Heart right ventricle (tissue), 16 donors: Measurements from ENCODE around the gene CELF4. TPM values are rescaled to one million over a fixed set of nuclear protein-coding genes. Genes with fewer than 3 reads are reported as not detected.

Experiments
- ATAC-seq, 8 donors: fragments of 200-7000 bp; cut with Tn5 transposase; one replicate each; pipeline ENCODE4 v1.9.1; 2020; ENCODE audit warnings: mild to moderate bottlenecking in 8 of 8, moderate library complexity in 8 of 8, moderate number of reproducible peaks in 1 of 8
- DNase-seq, 2 donors: peaks; one replicate each; pipeline ENCODE4 v3.0.0-alpha.2; 2020
- H3K27ac ChIP-seq, 10 donors: fragments of 200-600 bp; sonication (generic) in 2 of 10; one replicate each; pipeline versions ENCODE4 v1.5.0 to v1.8.0; 2020 to 2022; ENCODE audit warnings: mild to moderate bottlenecking in 3 of 10
- H3K27me3 ChIP-seq, 7 donors: fragments of 200-600 bp; one replicate each; pipeline ENCODE4 v1.8.0; 2021 to 2022; ENCODE audit warnings: mild to moderate bottlenecking in 2 of 7
- H3K36me3 ChIP-seq, 9 donors: fragments of 200-600 bp; sonication (generic) in 1 of 9; one replicate each; pipeline versions ENCODE4 v1.5.0 to v1.8.0; 2020 to 2022; ENCODE audit warnings: mild to moderate bottlenecking in 2 of 9
- H3K4me1 ChIP-seq, 9 donors: fragments of 200-600 bp; sonication (generic) in 1 of 9; one replicate each; pipeline versions ENCODE4 v1.5.0 to v1.8.0; 2020 to 2022; ENCODE audit warnings: mild to moderate bottlenecking in 4 of 9
- H3K4me3 ChIP-seq, 10 donors: fragments of 200-600 bp; sonication (generic) in 2 of 10; one replicate each; pipeline versions ENCODE4 v1.5.0 to v1.8.0; 2020 to 2022; ENCODE audit warnings: mild to moderate bottlenecking in 7 of 10, moderate library complexity in 2 of 10
- H3K9me3 ChIP-seq, 11 donors: fragments of 200-600 bp in 10 of 11; sonication (generic) in 2 of 11; one replicate each; pipeline versions ENCODE4 v1.5.0 to v1.8.0; 2013 to 2022; ENCODE audit warnings: mild to moderate bottlenecking in 2 of 11, control low read depth in 1 of 11, moderate library complexity in 1 of 11
- whole genome bisulfite sequencing, 2 donors: extraction: QIAGEN DNeasy Blood & Tissue Kit; methylation state at CpG; one replicate each; pipeline ENCODE4 v1.1.7; 2013; ENCODE audit warnings: inconsistent platforms in 1 of 2; 5-methylcytosine and 5-hydroxymethylcytosine counted together
- intact Hi-C, 10 donors: fragments of 100-400 bp; cut with DNase I; formaldehyde crosslinking; loops; one replicate each; pipeline versions ENCODE4 v1.11.1 to v1.14.2; 2022
- polyA plus RNA-seq, 2 donors: library from polyadenylated mRNA; stranded (reverse); fragments of 200-250 nt; gene quantifications; one replicate each; pipeline ENCODE4 v1.2.3, GENCODE V29; 2013
- total RNA-seq, 10 donors: library from RNA; stranded (reverse); fragmentation: NEBNext Ultra II Directional in 3 of 10; extraction: Animal tissue kit (Norgen Biotek cat#: 25700) in 3 of 10; gene quantifications; one replicate each; pipeline versions ENCODE4 v1.2.1 to v1.2.4, GENCODE V29; 2021 to 2023
- TF ChIP-seq, protein P1 (sequence below), 9 donors: fragments of 200-600 bp; sonication (generic) in 2 of 9; IDR thresholded peaks; one replicate each; pipeline versions ENCODE4 v1.5.0 to v1.8.0; 2021 to 2022; ENCODE audit warnings: antibody characterized with exemption in 9 of 9, mild to moderate bottlenecking in 5 of 9, moderate library complexity in 1 of 9
- donor health status: Arrhythmogenic right ventricular cardiomyopathy.
- donor health status: ischemic (EF 13 %, LVEDD 7.1; RV severe dilation, severe dysfunction).
- donor health status: healthy with polysubstance abuse.
- donor health status: DM: no; HTN: yes; CAD: no.
- donor health status: DM: no; HTN: no; CAD: no.
- donor health status: ischemic (EF 25% LVEDD 6.9; RV normal size, moderate dysfunction).
- donor health status: ischemic (EF 25% LVEDD 5.7; RV mildly dilated, moderate dysfunction).
- donor health status: healthy.
- donor health status: DM: yes; HTN: yes; CAD: no.
- donor health status: Ischemic cardiomyopathy.
- donor health status: ischemic (EF 35%, LVEDD 5.7; RV mildly dilated, moderate dysfunction).
- donor health status: nonischemic (EF 11% LVEDD 7.7; RV severe dilation, severe dysfunction).
- donor health status: DM: yes; HTN: yes; CAD: no.
- donor health status: PGD.
- donor health status: ischemic (EF 29% LVEDD 5.4; RV normal size, mild dysfunction).
- donor health status: nonischemic (EF 23%, LVEDD 6.1; RV moderate dilation, normal function).

The CELF4 gene
- total and polyA plus RNA-seq, 12 donors: 0.07 to 1.2 (median 0.31) TPM; not detected in 1

DNA sequence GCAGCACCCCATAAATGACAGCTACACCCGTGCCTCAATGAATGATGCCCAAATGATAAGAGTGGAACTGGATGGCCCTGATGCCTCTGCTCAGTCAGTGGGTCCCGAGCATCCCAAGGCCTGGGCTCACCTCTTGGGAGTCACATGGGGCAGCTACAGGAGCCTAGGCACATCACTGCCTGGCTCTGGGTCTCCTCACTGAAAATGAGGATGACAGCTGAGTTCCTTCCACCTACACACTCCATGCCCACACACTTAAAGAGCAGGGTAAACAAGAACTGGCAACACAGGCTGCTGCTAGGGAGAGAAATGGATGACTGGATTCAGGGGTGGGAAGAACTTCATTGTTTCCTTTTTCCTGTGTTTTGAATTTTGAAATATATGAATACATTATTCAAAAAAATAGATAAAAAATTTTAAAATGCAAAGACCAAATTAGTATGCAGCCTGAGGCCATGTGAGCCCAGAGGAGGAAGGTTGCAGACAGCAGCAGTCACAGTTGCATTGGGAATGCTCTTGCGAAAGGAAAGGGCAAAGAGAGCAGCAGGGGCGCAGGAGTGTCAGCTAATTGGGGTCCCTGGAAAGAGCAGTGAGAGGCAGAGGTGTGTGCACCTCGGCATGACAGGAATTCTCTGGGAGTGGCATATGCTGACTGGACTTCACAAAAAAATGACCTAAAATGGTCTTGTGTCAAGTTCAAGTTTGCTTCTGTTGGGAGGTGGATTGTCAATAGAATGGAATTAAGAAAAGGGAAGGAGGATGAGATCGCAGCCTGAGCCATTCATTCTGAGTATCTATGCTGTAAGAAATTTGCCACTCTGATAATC is 327.1 kb downstream of the CELF4 start:
- no peak for ATAC-seq
- intact Hi-C loops: no loop called here
- no peak overlapping the region for H3K4me3 ChIP-seq
- TF ChIP-seq, protein P1, sequence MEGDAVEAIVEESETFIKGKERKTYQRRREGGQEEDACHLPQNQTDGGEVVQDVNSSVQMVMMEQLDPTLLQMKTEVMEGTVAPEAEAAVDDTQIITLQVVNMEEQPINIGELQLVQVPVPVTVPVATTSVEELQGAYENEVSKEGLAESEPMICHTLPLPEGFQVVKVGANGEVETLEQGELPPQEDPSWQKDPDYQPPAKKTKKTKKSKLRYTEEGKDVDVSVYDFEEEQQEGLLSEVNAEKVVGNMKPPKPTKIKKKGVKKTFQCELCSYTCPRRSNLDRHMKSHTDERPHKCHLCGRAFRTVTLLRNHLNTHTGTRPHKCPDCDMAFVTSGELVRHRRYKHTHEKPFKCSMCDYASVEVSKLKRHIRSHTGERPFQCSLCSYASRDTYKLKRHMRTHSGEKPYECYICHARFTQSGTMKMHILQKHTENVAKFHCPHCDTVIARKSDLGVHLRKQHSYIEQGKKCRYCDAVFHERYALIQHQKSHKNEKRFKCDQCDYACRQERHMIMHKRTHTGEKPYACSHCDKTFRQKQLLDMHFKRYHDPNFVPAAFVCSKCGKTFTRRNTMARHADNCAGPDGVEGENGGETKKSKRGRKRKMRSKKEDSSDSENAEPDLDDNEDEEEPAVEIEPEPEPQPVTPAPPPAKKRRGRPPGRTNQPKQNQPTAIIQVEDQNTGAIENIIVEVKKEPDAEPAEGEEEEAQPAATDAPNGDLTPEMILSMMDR (IDR thresholded peaks at IDR 0.05): no peak
- H3K27ac ChIP-seq: no peak overlapping the region
- no peak for DNase-seq
- H3K4me1 ChIP-seq: peaks cover 0 to 10% (median 0%) of the 10 kb centered on the region in 9 donors
- peaks cover 0 to 25% (median 8%) of the 10 kb centered on the region in 7 donors for H3K27me3 ChIP-seq
- no peaks in the 10 kb centered on the region for H3K9me3 ChIP-seq
- H3K36me3 ChIP-seq: no peaks in the 10 kb centered on the region
- WGBS, 2 donors: 74 to 78% methylated on average over 6 of the region's 6 CpGs

DNA sequence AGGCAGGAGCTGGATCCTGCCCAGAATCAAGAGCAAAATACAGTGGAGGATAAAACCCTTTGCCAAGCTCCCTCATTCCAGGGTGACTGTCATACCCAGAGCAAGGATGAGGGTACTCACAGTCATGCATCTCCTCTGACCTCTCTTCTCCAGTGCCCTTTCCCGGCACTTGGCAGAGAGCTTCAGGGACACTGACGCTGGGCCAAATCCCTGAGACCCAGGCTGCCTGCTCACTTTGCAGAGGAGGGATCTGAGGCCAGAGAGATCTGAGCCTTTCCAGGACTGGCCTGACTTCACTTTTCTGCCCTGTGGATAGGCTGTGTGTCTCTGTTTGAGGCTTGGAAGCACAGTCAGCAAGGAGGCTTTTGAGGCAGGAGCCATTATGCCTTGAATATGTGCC is 330.0 kb downstream of the CELF4 start:
- peaks cover 0 to 8% (median 0%) of the 10 kb centered on the region in 9 donors for H3K4me1 ChIP-seq
- H3K9me3 ChIP-seq: no peaks in the 10 kb centered on the region
- intact Hi-C loops: no loop called here
- H3K4me3 ChIP-seq: no peak overlapping the region
- H3K27ac ChIP-seq: no peak overlapping the region
- no peaks in the 10 kb centered on the region for H3K36me3 ChIP-seq
- ATAC-seq (peak in 4 of 8 donors; percentile 47 to 82 (median 63)), DNase-seq (no peak)
- H3K27me3 ChIP-seq: peaks cover 0 to 9% (median 0%) of the 10 kb centered on the region in 7 donors
- TF ChIP-seq, protein P1 (IDR thresholded peaks at IDR 0.05): no peak
- WGBS, 2 donors: 58 to 65% methylated on average over 2 of the region's 2 CpGs

DNA sequence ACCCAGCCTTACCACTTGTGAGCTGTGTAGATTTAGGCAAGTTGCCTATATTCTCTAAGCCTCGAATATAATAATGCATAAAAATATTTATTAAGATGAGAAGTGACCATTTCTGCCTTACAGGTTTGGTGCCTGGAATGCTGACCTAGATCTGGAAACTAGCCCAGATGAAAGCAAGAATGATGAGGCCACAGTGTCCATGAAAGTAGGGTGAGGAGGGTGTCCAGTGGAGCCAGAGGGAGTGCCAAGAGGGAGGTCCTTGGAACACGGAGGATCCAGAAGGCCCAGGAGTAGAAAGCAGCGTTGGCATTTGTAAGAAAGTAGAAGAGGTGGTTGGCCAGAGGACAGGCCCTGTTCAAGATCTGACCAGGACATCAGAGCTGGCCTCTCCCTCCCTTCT is 334.3 kb downstream of the CELF4 start:
- H3K4me1 ChIP-seq: peaks cover 0 to 8% (median 0%) of the 10 kb centered on the region in 9 donors
- H3K27me3 ChIP-seq: no peaks in the 10 kb centered on the region
- intact Hi-C loops: no loop called here
- no peak overlapping the region for H3K27ac ChIP-seq
- peaks cover 0 to 4% (median 0%) of the 10 kb centered on the region in 11 donors for H3K9me3 ChIP-seq
- H3K36me3 ChIP-seq: no peaks in the 10 kb centered on the region
- ATAC-seq: peak in 1 of 8 donors; percentile 21
- WGBS, 2 donors: 52 to 62% methylated on average over 3 of the region's 3 CpGs
- no peak overlapping the region for H3K4me3 ChIP-seq
- no peak for DNase-seq
- TF ChIP-seq, protein P1 (IDR thresholded peaks at IDR 0.05): no peak

DNA sequence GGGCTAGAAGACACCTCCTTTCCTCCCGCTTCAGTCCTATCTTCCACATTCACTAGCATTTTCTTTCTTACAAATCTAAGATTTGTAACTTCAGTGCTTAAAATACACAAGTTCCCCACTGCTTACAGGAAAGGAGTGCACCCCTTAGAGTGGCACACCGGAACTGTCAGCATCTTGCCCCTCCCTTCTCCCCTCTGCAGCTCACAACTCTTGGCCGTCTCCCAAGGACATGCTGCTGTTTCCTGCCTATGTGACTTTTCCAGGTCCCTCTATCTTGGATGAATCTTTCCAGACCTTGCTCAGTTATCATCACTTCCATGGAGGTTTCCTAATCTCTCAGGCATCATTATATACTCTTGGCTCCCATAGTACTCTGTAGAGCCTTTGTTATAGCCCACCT is 334.8 kb downstream of the CELF4 start:
- intact Hi-C loops: no loop called here
- ATAC-seq (peak in 1 of 8 donors; percentile 48), DNase-seq (no peak)
- Histone ChIP-seq H3K36me3 (no peaks in the 10 kb centered on the region), H3K4me3 (no peak overlapping the region), H3K9me3 (peaks cover 0 to 4% (median 0%) of the 10 kb centered on the region in 11 donors), H3K4me1 (peaks cover 0 to 8% (median 0%) of the 10 kb centered on the region in 9 donors), H3K27me3 (no peaks in the 10 kb centered on the region), H3K27ac (no peak overlapping the region)
- TF ChIP-seq, protein P1 (IDR thresholded peaks at IDR 0.05): no peak
- WGBS, 2 donors: 31 to 38% methylated on average over 3 of the region's 3 CpGs
